ENCODE data around the gene SPG21. TPM values are rescaled to one million over a fixed set of nuclear protein-coding genes. Genes with fewer than 3 reads are reported as not detected.

SPG21 gene
- polyA plus RNA-seq, 1 donor from 2014 or later: 67.7 TPM

- Histone ChIP-seq H3K9ac (ENCODE audit: low read length) (no peak overlapping the region), H3K27ac (ENCODE audit: low read length) (no peak overlapping the region)
Observed at GRCh38 chr15:64949383-64950186, 40.1 kb downstream of the SPG21 start.

GRCh38 chr15:64948916-64949315 lies 40.8 kb downstream of the SPG21 start:
- Histone ChIP-seq H4K20me1 (ENCODE audit: insufficient read depth) (no peaks in the 10 kb centered on the region), H3K27ac (ENCODE audit: low read length) (no peak overlapping the region), H2AFZ (ENCODE audit: low read depth, low read length) (no peak overlapping the region), H3K27me3 (ENCODE audit: insufficient read depth, low read depth, low read length) (no peaks in the 10 kb centered on the region), H3K79me2 (replicated peaks; ENCODE audit: insufficient read depth, low read length) (no peaks in the 10 kb centered on the region), H3F3A (ENCODE audit: insufficient read depth, low read length, poor library complexity, severe bottlenecking) (no peaks in the 10 kb centered on the region), H3K9ac (ENCODE audit: low read length) (no peak overlapping the region), H3K4me2 (ENCODE audit: low read length) (no peak overlapping the region), H3K36me3 (ENCODE audit: insufficient read depth, low read length) (no peaks in the 10 kb centered on the region), H3K4me3 (ENCODE audit: low read length) (no peak overlapping the region), H3K9me2 (ENCODE audit: insufficient read depth, low read length) (no peaks in the 10 kb centered on the region), H3K9me3 (ENCODE audit: low read length) (no peaks in the 10 kb centered on the region)
- TF ChIP-seq EZH2 (IDR thresholded peaks at IDR 0.05; ENCODE audit: borderline replicate concordance, insufficient read depth, low read length, poor library complexity, severe bottlenecking): no peak
- TF ChIP-seq REST (IDR thresholded peaks at IDR 0.05; ENCODE audit: borderline replicate concordance): no peak
- no peak for TF ChIP-seq SMC3 (conservative IDR thresholded peaks at IDR 0.05; ENCODE audit: poor library complexity)
- no peak for TF ChIP-seq TAF1 (IDR thresholded peaks at IDR 0.05; ENCODE audit: low read depth)
- no peak for TF ChIP-seq MXI1 (conservative IDR thresholded peaks at IDR 0.05; ENCODE audit: poor library complexity, severe bottlenecking)
- TF ChIP-seq EP300 (conservative IDR thresholded peaks at IDR 0.05; ENCODE audit: poor library complexity, severe bottlenecking): no peak
- no peak for TF ChIP-seq POLR2AphosphoS5 (IDR thresholded peaks at IDR 0.05)

More at GRCh38 chr15:64949383-64950186, 40.1 kb downstream of the SPG21 start:
- Histone ChIP-seq H3K4me2 (ENCODE audit: low read length) (no peak overlapping the region), H3K4me3 (ENCODE audit: low read length) (no peak overlapping the region), H4K20me1 (ENCODE audit: insufficient read depth) (no peaks in the 10 kb centered on the region), H2AFZ (ENCODE audit: low read depth, low read length) (no peak overlapping the region), H3K27me3 (ENCODE audit: insufficient read depth, low read depth, low read length) (no peaks in the 10 kb centered on the region), H3K79me2 (replicated peaks; ENCODE audit: insufficient read depth, low read length) (no peaks in the 10 kb centered on the region), H3F3A (ENCODE audit: insufficient read depth, low read length, poor library complexity, severe bottlenecking) (no peaks in the 10 kb centered on the region), H3K9me2 (ENCODE audit: insufficient read depth, low read length) (no peaks in the 10 kb centered on the region), H3K9me3 (ENCODE audit: low read length) (no peaks in the 10 kb centered on the region), H3K36me3 (ENCODE audit: insufficient read depth, low read length) (no peaks in the 10 kb centered on the region)
- TF ChIP-seq MXI1 (conservative IDR thresholded peaks at IDR 0.05; ENCODE audit: poor library complexity, severe bottlenecking) (no peak), SMC3 (conservative IDR thresholded peaks at IDR 0.05; ENCODE audit: poor library complexity) (no peak), REST (IDR thresholded peaks at IDR 0.05; ENCODE audit: borderline replicate concordance) (no peak), EP300 (conservative IDR thresholded peaks at IDR 0.05; ENCODE audit: poor library complexity, severe bottlenecking) (no peak), POLR2AphosphoS5 (IDR thresholded peaks at IDR 0.05) (no peak), CTCF (IDR thresholded peaks at IDR 0.05; ENCODE audit: poor library complexity, severe bottlenecking) (no peak), RAD21 (conservative IDR thresholded peaks at IDR 0.05) (no peak), TAF1 (IDR thresholded peaks at IDR 0.05; ENCODE audit: low read depth) (no peak), EZH2 (IDR thresholded peaks at IDR 0.05; ENCODE audit: borderline replicate concordance, insufficient read depth, low read length, poor library complexity, severe bottlenecking) (no peak)
